SJSA1 (cell line): ENCODE data around the gene LRCH1. TPM values are rescaled to one million over a fixed set of nuclear protein-coding genes. Genes with fewer than 3 reads are reported as not detected.
"Not testable (repeated sequence)": the region's sequence is repeated elsewhere in the genome, so short reads cannot be mapped to it uniquely, and the experiment has no call there.

Experiments used
- DNase-seq, 2 experiments: peaks; one replicate each; pipeline ENCODE4 v3.0.0-alpha.2; 2015 to 2020; ENCODE audit warnings: low spot score in 2 of 2, low read depth in 1 of 2
- H3K27ac ChIP-seq: fragments of 250-450 bp; sonication (Bioruptor Pico); 2 replicates; pipeline ENCODE4 v1.5.1; 2020; ENCODE audit warnings: mild to moderate bottlenecking, moderate library complexity
- H3K27me3 ChIP-seq: fragments of 250-450 bp; sonication (Bioruptor Pico); replicated peaks from 2 replicates; pipeline ENCODE4 v1.5.1; 2020; ENCODE audit warnings: mild to moderate bottlenecking, moderate library complexity
- H3K36me3 ChIP-seq: fragments of 250-450 bp; sonication (Bioruptor Pico); 2 replicates; pipeline ENCODE4 v1.5.1; 2020; ENCODE audit warnings: mild to moderate bottlenecking
- H3K4me1 ChIP-seq: fragments of 250-450 bp; sonication (Bioruptor Pico); replicated peaks from 2 replicates; pipeline ENCODE4 v1.6.1; 2021; ENCODE audit warnings: mild to moderate bottlenecking
- H3K4me3 ChIP-seq: fragments of 250-450 bp; sonication (Bioruptor Pico); 2 replicates; pipeline ENCODE4 v1.5.1; 2020; ENCODE audit warnings: mild to moderate bottlenecking
- H3K9me3 ChIP-seq: fragments of 250-450 bp; sonication (Bioruptor Pico); replicated peaks from 2 replicates; pipeline ENCODE4 v1.5.1; 2020; ENCODE audit warnings: mild to moderate bottlenecking
- total RNA-seq: library from RNA; depleted of rRNA; stranded (reverse); fragments of >200 nt; shearing (Covaris generic); gene quantifications from 2 replicates; pipeline ENCODE4 v1.2.3, GENCODE V29; 2014; rRNA removed

Gene LRCH1, protein sequence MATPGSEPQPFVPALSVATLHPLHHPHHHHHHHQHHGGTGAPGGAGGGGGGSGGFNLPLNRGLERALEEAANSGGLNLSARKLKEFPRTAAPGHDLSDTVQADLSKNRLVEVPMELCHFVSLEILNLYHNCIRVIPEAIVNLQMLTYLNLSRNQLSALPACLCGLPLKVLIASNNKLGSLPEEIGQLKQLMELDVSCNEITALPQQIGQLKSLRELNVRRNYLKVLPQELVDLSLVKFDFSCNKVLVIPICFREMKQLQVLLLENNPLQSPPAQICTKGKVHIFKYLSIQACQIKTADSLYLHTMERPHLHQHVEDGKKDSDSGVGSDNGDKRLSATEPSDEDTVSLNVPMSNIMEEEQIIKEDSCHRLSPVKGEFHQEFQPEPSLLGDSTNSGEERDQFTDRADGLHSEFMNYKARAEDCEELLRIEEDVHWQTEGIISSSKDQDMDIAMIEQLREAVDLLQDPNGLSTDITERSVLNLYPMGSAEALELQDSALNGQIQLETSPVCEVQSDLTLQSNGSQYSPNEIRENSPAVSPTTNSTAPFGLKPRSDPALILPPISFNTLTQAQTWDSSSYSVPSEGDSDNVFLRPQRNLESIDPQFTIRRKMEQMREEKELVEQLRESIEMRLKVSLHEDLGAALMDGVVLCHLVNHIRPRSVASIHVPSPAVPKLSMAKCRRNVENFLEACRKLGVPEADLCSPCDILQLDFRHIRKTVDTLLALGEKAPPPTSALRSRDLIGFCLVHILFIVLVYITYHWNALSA
- 4.3 and 6.3 TPM in 2 replicates for total RNA-seq

DNA sequence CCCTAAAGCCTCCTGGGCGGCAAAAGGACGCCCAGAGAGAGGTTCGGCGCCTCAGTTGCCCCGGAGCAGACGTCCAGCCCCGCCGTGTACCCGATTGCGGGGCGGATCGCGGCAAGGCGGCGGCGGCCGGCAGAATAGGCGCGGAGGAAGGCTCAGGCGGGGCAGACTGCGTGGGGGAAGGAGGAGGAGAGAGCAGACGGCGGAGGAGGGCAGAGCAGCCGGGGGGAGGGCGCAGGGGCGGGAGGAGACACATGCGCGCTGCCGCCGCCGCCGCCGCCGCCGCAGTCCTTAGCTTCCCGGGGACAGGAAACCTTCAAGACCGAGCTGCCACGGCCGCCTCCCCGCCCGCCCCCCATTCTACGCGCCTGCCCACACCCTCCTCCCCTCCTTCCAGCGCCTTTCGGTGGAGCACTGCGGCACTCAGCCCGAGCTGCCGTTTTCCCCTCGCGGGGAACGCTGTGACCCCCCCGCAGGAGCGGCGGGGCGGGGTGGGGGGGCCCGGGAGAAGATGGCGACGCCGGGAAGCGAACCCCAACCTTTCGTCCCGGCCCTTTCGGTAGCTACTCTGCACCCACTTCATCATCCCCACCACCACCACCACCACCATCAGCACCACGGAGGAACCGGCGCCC lies at the start of gene LRCH1:
LRCH1 (plus strand) TSS at position 282 of the 632 bp plus-strand sequence; CDS start at position 509, 227 bp downstream.
- H3K27ac ChIP-seq: peak within 1 kb of the TSS; percentile 94
- H3K36me3 ChIP-seq: peaks cover 11% of the 10 kb centered on the region
- H3K4me3 ChIP-seq: peak within 1 kb of the TSS; percentile 80
- H3K9me3 ChIP-seq: no peaks in the 10 kb centered on the region
- H3K27me3 ChIP-seq: no peaks in the 10 kb centered on the region
- peak; percentile 65 to 90 for DNase-seq
- peaks cover 21% of the 10 kb centered on the region for H3K4me1 ChIP-seq

DNA sequence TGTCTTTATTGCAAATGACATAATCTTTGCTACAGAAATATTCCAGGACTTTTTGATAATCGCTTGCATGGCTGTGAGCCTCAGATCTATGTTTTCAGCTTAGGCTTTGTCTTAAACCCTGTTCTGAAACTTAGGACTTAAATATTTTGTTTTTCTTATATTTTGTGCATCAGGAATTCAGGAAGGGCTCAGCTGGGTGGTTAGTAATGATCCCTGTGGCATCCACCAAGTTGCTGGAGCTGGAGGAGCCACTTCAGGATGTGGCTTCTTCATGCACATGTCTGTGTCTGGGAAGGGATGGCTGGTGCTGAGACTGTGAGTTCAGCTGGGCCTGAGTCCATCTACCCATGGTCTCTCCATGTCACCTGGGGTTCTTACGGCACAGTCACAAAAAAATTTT lies 48.9 kb upstream of the LRCH1 start:
- DNase-seq: no peak
- H3K27me3 ChIP-seq: no peaks in the 10 kb centered on the region
- no peaks in the 10 kb centered on the region for H3K4me1 ChIP-seq
- H3K27ac ChIP-seq: no peak overlapping the region
- no peaks in the 10 kb centered on the region for H3K36me3 ChIP-seq
- no peak overlapping the region for H3K4me3 ChIP-seq
- H3K9me3 ChIP-seq: no peaks in the 10 kb centered on the region

DNA sequence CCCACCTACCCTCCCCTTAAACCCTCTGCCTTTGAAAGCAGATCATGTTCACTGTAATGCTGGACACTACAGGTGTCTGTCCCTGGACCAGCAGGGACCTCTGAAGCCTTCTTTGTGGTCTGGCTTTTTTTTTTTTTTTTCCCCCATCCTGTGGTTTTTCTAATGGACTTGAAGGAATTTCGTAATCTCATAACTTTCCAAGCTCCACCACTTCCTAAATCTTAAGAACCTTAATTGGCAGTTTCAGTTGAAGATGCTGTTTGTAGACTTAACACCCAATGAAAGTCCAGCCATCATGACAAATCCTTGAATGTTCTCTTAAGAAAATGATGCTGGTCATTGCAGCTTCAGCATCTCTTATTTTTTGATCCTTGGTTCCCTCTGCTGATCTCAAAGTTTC lies 45.0 kb upstream of the LRCH1 start:
- H3K4me3 ChIP-seq: no peak overlapping the region
- no peak for DNase-seq
- H3K27ac ChIP-seq: no peak overlapping the region
- H3K4me1 ChIP-seq: no peaks in the 10 kb centered on the region
- no peaks in the 10 kb centered on the region for H3K27me3 ChIP-seq
- H3K9me3 ChIP-seq: no peaks in the 10 kb centered on the region
- no peaks in the 10 kb centered on the region for H3K36me3 ChIP-seq

DNA sequence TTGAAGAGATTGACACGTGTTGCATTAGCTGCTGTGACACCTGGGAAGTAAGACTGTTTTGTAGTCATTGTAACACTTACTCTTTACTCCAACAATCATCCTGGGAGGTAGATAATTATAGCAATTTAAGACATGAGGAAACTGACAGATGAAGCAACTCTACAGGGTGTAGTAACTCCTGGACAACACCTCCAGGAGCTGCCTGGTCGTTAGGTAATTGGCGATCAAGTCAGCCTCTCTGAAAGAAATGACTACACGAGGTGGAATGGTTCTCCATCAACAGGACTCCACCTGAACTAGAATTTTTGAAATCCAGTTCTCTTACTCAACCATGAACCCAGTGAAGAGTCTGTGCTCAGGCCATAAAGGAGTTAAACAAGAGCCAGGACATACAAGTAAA lies 43.0 kb upstream of the LRCH1 start:
- H3K4me3 ChIP-seq: no peak overlapping the region
- no peaks in the 10 kb centered on the region for H3K4me1 ChIP-seq
- no peaks in the 10 kb centered on the region for H3K27me3 ChIP-seq
- no peak for DNase-seq
- H3K27ac ChIP-seq: no peak overlapping the region
- no peaks in the 10 kb centered on the region for H3K36me3 ChIP-seq
- no peaks in the 10 kb centered on the region for H3K9me3 ChIP-seq

DNA sequence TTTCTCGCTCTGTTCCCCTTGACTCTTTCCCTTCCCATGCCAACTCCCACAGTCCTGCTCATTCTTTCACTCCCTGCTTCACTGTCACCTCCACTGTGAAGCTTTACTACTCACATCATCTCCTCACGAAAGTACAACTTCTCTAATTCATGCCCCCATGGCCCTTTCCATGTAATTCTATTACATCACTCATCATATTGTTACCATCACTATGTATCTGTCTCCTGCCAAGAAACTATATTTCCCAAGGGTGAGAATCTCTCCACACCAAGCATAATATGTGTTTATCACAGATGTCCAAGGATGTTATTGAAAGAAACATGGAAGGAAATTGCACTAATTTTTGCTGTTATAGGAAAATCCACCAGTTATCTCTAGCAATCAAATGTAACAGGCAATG lies 37.2 kb upstream of the LRCH1 start:
- H3K27me3 ChIP-seq: no peaks in the 10 kb centered on the region
- no peaks in the 10 kb centered on the region for H3K9me3 ChIP-seq

DNA sequence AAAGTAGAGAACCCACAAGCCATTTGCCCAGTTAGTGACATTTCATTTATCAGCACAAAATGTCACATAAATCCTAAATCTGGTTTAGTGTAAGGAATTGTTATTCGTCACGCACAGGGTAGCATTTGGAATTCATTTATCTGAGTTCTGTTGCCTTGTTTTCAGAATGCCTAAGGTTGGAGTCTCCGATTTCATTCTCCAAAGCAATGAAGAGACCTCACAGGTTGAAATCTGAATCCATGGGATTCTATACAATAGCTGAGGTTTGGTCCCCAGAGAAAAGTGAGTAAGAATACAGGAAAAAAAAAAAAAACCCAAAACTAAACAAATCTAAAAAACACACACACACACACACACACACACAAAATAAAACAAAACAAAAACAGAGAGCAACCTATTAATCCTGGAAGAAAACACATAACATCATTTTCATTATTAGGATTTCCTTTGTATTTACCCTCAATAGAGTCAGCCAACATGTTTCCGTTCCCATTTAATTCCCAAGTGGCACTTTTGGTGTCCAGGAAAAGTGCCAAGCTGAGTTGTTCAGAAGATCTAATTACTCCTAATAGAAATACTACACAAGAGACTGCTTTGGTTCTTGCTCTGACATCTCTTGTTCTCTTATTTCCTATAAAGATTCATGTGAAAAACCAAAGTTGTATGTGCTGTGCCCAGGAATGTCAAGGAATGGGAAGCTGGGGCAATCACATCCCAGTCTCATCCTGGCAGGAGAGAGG lies 36.2 kb upstream of the LRCH1 start:
- peak overlapping the region; percentile 59 for H3K27ac ChIP-seq
- peak; percentile 43 to 80 for DNase-seq
- H3K9me3 ChIP-seq: no peaks in the 10 kb centered on the region
- no peaks in the 10 kb centered on the region for H3K27me3 ChIP-seq
- H3K36me3 ChIP-seq: no peaks in the 10 kb centered on the region
- H3K4me3 ChIP-seq: no peak overlapping the region
- H3K4me1 ChIP-seq: peaks cover 21% of the 10 kb centered on the region

More for the DNA sequence above, 37.2 kb upstream of the LRCH1 start:
- Histone ChIP-seq H3K27ac (peak overlapping the region; percentile 59), H3K4me1 (peaks cover 21% of the 10 kb centered on the region), H3K4me3 (no peak overlapping the region), H3K36me3 (no peaks in the 10 kb centered on the region)
- no peak for DNase-seq

DNA sequence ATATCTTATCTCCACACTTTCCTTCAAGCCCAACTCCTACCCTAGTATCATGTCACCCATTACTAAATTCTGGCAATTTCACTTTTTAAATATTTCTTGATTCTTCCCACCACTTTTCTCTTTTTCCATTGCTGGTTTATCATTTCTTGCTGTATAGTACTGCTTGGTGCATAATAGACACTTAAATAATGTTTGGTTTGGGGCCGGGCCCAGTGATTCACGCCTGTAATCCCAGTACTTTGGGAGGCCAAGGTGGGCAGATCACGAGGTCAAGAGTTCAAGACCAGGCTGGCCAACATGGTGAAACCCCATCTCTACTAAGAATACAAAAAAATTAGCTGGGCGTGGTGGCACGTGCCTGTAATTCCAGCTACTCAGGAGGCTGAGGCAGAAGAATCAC lies 35.2 kb upstream of the LRCH1 start:
- H3K27me3 ChIP-seq, H3K27ac ChIP-seq, H3K36me3 ChIP-seq, H3K4me3 ChIP-seq, H3K9me3 ChIP-seq, DNase-seq: not testable (repeated sequence)
- H3K4me1 ChIP-seq: peaks cover 21% of the 10 kb centered on the region

DNA sequence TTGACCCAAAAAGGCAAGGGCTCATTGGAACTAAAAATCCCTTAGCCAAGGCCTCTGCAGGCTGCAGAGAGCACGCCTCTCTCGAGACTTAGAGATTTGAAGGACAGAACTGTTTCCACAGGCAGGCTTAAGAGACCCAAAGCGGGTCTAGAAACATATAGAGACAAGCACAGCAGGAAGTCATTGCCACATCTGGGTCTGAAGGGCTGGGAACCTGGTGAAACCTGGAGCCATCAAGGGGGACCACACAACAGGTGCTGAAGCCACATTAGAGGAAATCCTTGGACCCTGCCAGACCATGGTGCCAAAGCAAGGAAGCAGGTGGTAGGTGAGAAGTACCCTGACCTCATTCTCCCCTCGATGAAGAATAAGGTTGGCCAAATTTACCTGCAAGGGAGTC lies 33.8 kb upstream of the LRCH1 start:
- H3K9me3 ChIP-seq: no peaks in the 10 kb centered on the region
- peaks cover 21% of the 10 kb centered on the region for H3K4me1 ChIP-seq
- no peaks in the 10 kb centered on the region for H3K27me3 ChIP-seq
- no peak for DNase-seq
- H3K4me3 ChIP-seq: no peak overlapping the region
- no peaks in the 10 kb centered on the region for H3K36me3 ChIP-seq
- H3K27ac ChIP-seq: no peak overlapping the region

DNA sequence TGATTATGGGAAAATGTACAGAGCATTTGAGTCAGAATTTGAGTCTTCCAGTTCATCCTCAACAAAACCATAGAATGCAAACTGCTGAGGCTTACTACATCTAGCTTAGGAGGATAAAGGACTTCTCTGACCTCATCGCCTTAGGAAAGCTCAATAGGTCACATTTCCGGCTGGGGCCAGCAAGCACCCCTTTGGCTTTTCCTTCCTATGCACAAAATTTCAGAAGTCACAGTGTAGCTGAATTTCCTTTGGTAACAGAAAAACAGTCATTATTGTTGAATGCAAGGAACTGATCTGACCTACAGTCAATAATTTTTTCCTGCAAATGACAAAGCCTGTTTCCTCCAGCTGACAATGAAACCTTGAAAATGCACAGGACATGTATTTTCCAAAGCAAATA lies 32.8 kb upstream of the LRCH1 start:
- H3K36me3 ChIP-seq: no peaks in the 10 kb centered on the region
- H3K9me3 ChIP-seq: no peaks in the 10 kb centered on the region
- no peaks in the 10 kb centered on the region for H3K27me3 ChIP-seq
- H3K4me3 ChIP-seq: no peak overlapping the region
- peaks cover 21% of the 10 kb centered on the region for H3K4me1 ChIP-seq
- no peak overlapping the region for H3K27ac ChIP-seq
- no peak for DNase-seq

DNA sequence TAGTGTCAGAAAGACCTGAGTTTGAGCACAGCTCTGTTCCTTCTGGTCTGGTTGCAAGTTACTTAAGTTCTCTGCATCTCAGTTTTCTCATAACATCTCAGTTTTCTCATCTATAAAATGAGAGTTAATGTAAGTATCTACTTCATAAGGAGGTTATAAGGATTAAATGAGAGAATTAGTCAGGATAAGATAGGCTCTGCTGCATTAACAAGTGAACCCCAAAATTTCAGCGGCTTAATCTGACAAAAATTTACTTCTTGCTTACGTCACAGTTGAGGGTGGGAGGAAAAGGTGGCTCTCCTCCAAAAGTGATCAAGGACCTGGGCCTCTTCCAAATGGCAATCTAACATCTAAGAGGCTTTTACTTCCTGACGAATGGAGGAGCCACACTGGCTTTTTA lies 31.5 kb upstream of the LRCH1 start:
- Histone ChIP-seq H3K27ac (no peak overlapping the region), H3K9me3 (no peaks in the 10 kb centered on the region), H3K27me3 (no peaks in the 10 kb centered on the region), H3K4me3 (no peak overlapping the region), H3K4me1 (peaks cover 12% of the 10 kb centered on the region), H3K36me3 (no peaks in the 10 kb centered on the region)
- DNase-seq: no peak

DNA sequence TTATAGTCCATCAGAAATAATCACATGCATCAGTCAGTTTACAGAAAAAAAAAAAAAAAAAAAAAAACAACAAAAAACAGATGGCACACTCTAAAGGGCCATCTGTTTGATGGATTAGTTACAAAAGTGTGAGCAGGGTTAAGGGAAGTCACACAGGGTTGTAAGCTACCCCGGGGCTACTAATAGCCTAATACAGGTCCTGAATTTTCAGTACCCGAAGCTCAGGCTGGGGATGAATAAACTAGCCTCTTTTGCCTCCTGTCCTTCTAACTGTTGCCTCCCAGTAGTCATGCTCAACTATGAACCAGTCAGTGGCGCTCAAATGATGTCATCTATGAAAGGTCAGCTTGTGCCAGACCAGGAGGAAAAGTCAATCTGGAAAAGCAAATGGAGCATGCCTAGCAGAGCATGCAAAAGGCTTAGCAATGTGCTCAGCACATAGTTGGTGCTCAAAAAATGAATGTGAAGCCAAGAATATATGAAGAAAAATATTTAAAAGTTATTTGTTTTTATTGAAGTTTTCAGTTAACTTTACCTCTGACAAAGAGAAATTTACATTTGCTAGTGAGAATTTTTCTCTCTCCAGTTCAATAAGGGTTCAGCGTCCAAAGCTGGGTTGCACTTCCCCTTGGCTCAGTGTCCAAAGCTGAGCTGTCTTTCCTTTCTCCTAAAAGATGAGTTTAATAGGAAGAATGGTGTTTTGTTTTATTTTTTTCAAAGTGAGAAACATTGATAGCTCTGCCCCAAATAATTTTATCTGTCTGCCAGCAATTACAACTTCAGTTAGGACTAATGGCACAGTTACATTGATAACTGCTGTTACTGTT lies 30.8 kb upstream of the LRCH1 start:
- Histone ChIP-seq H3K36me3 (no peaks in the 10 kb centered on the region), H3K27ac (no peak overlapping the region), H3K4me3 (no peak overlapping the region), H3K9me3 (no peaks in the 10 kb centered on the region), H3K4me1 (peaks cover 8% of the 10 kb centered on the region), H3K27me3 (no peaks in the 10 kb centered on the region)
- DNase-seq: no peak

DNA sequence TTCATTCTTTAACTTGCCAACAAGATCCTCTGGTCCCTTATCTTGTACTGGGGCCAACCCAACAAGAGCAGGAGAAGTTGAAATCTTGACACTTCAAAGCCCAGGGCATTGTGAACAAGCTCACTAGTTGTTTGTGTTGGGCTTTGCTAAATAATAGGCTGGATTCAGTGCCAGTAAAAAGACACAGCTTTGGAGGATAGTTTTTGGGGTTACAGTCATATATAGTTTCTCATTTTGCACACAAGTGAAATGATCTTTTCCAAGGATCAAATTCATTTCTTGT lies 30.3 kb upstream of the LRCH1 start:
- no peaks in the 10 kb centered on the region for H3K36me3 ChIP-seq
- H3K27ac ChIP-seq: no peak overlapping the region
- DNase-seq: no peak
- H3K9me3 ChIP-seq: no peaks in the 10 kb centered on the region
- H3K27me3 ChIP-seq: no peaks in the 10 kb centered on the region
- no peak overlapping the region for H3K4me3 ChIP-seq
- H3K4me1 ChIP-seq: peaks cover 3% of the 10 kb centered on the region
